ENCODE results near the gene MAZ.

The MAZ gene

DNA sequence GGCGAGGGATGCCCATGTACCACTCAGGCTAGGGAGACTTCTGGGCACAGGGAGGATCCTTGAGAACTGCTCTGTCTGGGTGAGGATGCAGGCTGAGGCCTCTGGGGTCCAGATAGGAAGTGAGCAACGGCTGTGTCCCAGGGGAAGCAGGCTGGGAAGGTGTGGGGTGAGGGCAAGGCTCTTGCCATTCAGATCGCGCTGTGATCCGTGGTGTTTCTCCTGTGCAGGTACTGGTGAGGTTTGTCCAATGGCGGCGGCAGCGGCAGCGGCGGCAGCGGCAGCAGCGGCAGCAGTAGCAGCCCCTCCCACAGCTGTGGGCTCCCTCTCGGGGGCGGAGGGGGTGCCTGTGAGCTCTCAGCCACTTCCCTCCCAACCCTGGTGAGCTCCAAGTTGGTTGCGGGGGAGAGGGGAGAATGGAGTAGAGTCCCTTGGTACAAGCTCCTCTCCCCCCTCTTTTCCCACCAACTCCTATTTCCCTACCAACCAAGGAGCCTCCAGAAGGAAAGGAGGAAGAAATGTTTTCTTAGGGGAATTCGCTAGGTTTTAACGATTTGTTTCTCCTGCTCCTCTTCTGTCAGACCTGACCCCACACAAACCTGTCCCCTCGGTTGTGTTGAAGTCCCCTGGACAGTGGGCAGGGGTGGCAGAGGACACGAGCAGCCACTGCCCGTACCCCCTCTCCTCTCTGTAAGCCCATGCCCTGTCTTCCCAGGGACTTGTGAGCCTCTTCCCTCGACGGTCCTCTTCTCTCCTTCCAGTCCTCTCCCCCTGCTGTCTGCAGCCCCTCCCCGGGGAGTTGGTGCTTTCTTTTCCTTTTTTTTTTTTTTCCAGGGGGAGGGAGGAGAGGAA is 3.7 kb downstream of the MAZ start:
- DNase-seq (ENCODE audit: low read depth) = no peak

GRCh38 chr16:29810699-29811169 is 4.4 kb downstream of the MAZ start:
- no peak for DNase-seq (ENCODE audit: low read depth)

- DNase-seq (ENCODE audit: low read depth) = peak; percentile 98
These were observed 5.0 kb downstream of the MAZ start for GRCh38 chr16:29811170-29811895.

GRCh38 chr16:29811896-29812665 is 5.8 kb downstream of the MAZ start, which contains the start of gene PRRT2:
Gene PRRT2 (plus strand): TSS chr16:29812193. CDS start chr16:29813055, 862 bp downstream.
- DNase-seq (ENCODE audit: low read depth) = peak; percentile 54

DNA sequence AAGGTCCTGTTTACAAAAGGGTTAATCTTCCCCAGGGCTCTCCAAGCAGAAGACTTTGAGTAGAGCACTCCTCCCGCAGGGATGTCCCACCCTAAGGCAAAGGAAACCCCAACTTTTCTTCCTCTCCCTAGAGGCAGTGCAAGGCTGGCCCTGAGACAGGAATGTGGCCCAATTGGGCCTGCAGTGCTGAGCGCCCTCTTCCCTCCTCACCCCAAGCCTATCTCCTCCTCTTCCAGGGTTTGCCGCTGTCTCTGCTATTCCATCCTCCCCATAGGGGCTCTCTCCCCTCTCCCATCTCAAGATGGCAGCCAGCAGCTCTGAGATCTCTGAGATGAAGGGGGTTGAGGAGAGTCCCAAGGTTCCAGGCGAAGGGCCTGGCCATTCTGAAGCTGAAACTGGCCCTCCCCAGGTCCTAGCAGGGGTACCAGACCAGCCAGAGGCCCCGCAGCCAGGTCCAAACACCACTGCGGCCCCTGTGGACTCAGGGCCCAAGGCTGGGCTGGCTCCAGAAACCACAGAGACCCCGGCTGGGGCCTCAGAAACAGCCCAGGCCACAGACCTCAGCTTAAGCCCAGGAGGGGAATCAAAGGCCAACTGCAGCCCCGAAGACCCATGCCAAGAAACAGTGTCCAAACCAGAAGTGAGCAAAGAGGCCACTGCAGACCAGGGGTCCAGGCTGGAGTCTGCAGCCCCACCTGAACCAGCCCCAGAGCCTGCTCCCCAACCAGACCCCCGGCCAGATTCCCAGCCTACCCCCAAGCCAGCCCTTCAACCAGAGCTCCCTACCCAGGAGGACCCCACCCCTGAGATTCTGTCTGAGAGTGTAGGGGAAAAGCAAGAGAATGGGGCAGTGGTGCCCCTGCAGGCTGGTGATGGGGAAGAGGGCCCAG is 6.7 kb downstream of the MAZ start:
- no peak for DNase-seq (ENCODE audit: low read depth)

- no peak for DNase-seq (ENCODE audit: low read depth)
These were observed 7.6 kb downstream of the MAZ start for GRCh38 chr16:29813644-29814562.

DNA sequence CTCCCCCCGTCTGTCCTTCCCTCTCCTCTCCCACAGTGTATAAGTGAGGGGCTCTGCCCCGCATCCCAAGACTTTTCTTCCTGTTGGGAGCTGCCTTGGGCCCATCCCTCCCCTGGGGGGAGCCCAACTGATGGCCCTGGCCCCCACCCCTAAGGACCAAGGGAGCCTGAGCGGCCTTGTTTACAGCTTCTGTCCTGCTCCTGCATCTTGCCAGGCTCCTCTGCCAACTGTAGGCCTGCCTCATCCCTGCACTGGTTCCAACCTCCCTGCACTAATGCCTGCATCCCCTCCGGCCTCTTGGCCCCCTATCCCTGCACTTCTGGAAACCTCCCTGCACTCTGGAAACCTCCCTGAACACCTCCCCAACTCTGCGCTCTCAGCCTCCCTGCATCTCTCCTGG is 8.3 kb downstream of the MAZ start:
- DNase-seq (ENCODE audit: low read depth) = no peak

DNA sequence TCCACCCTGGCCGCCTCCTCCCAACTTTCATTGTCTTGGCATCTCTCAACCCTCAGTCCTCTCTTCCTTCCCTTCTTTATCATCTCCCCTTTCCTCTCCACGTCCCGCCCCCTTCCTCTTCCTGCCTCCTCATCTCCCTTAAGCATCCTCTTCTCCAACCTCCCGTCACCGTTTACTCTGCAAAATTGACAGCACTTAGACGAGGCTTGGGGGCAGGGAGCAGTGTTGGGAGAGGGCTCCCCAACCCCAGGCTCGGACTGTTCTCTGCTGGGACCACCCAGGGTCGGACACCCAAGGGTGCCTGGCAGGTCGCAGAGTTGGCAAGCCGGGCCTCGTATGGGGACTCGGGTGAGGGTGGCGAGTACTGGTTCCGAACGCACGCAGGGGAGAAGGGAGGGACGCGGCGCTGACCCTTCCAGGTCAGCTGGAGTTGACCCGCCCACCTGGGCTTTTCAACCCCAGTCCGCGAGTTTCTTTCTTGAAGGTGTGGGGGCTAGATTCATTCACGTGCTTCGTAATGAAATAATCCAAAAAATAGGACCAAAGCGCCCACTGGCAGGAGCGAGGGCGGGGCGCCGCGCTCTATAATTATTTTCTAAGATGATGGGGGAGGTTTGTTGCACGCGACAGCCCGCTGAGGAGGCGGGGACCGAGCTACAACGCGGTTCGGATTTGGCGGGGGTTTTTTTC is 8.8 kb downstream of the MAZ start:
- DNase-seq (ENCODE audit: low read depth) = no peak

GRCh38 chr16:29815793-29816693 is 9.7 kb downstream of the MAZ start, which contains the start of gene PAGR1:
Gene PAGR1 (plus strand): TSS chr16:29816152. CDS start chr16:29816526, 374 bp downstream.
- DNase-seq (ENCODE audit: low read depth) = peak; percentile 100

- DNase-seq (ENCODE audit: low read depth) = peak; percentile 71
These were observed 10.5 kb downstream of the MAZ start for GRCh38 chr16:29816694-29817441.

DNA sequence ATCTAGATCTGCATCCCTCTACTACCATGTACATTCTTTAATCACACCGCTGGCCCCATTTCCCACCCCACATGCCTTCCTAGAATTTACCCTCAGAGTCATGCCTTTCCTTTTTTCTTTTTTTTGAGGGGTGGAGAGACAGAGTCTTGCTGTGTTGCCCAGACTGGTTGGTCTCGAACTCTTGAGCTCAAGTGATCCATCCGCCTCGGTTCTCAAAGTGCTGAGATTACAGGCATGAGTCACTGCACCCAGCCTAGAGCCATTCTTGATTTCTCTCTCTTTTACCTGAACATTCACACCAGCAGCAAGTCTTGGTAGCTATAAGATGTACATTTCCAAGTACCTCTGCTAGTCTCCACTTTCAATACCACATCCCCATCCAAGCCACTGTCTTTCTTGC is 11.8 kb downstream of the MAZ start:
- no peak for DNase-seq (ENCODE audit: low read depth)

DNA sequence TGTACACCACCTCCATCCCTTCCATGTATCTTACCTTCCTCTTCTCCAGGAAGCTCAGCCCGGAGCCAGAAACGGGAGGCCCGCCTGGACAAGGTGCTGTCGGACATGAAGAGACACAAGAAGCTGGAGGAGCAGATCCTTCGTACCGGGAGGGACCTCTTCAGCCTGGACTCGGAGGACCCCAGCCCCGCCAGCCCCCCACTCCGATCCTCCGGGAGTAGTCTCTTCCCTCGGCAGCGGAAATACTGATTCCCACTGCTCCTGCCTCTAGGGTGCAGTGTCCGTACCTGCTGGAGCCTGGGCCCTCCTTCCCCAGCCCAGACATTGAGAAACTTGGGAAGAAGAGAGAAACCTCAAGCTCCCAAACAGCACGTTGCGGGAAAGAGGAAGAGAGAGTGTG is 13.2 kb downstream of the MAZ start:
- no peak for DNase-seq (ENCODE audit: low read depth)

DNA sequence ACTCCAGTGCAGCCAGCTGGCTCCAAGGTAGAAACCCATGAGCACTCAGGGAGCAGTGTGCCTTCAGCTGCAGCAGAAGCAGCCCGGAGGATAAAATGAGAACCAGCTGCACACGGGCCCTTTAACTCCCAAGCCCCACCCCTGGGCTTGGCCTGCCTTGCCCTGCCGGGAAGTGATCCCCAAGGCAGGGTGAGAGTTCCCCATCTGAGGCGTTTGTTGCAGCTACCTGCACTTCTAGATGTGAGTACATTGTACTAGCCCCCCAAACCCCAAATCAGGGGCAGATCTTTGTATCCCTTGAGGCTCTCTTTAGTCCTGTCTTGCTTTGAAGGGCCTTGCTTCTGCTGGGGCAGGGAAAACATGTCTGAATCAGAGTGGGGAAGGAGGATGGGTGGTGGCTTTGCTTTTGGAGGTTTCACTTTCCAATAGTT is 14.0 kb downstream of the MAZ start, which contains the start of gene MVP:
Gene MVP, plus strand, starts transcription at position 192 of the 431 bp plus-strand sequence. CDS start 10,088 bp downstream, outside the sequence.
- DNase-seq (ENCODE audit: low read depth) = peak; percentile 72

- DNase-seq (ENCODE audit: low read depth) = peak; percentile 54
These were observed 14.7 kb downstream of the MAZ start for GRCh38 chr16:29820730-29821642.

DNA sequence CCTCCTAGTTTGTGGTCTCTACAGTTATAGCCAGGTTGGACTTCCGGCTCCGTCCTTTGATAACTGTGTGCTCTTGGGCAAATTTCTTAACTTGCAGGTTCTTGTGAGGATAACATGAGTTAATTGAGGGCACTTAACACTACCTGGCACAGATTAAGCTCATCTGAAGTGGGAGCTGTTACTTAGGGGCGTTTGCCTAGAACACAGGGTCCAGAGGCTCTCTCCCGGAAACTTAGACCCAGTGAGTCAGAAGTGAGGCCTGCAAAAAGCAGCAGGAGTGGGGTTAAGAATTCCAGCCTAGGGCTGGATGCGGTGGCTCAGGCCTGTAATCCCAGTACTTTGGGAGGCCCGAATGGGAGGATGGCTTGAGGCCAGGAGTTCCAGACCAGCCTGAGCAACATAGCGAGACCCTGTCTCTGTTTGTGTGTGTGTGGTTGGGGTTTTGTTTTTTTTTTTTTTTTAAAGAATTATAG is 15.3 kb downstream of the MAZ start:
- peak; percentile 70 for DNase-seq (ENCODE audit: low read depth)

DNA sequence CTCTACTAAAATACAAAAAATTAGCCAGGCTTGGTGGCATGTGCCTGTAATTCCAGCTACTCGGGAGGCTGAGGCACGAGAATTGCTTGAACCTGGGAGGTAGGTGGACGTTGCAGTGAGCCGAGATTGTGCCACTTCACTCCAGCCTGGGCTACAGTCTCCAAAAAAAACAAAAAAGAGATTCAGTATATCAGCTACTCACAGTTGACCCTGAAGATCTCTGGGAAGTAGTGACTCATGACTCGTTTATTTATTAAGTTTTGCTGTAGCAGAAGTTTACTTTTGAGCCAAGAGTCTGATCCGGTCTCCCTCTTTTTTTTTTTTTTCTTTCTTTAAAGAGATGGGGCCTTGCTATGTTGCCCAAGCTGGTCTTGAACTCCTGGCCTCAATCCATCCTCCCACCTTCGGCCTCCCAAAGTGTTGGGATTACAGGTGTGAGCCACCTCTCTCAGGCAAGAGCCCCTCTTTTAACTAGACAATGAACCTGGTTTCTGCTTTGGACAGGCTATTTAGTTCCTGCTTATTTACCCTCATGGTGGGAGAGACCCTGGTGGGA is 18.3 kb downstream of the MAZ start:
- DNase-seq (ENCODE audit: low read depth) = peak; percentile 57

Measured in fibroblast of gingiva (primary cell).